Lower leg skin (tissue), 4 donors: ENCODE results near the gene PTER. TPM values are rescaled to one million over a fixed set of nuclear protein-coding genes. Genes with fewer than 3 reads are reported as not detected.

Experiments used
- DNase-seq, 2 donors: peaks; one replicate each; pipeline ENCODE4 v3.0.0-alpha.2; 2019; ENCODE audit warnings: low spot score in 2 of 2
- H3K4me3 ChIP-seq: fragments of 200-600 bp; sonication (generic); 2 replicates; pipeline ENCODE4 v1.5.1; 2017; ENCODE audit warnings: mild to moderate bottlenecking, low read depth; ENCODE audit not compliant: poor library complexity, severe bottlenecking
- POLR2A ChIP-seq, 2 donors: fragments of 450-650 bp; IDR thresholded peaks; one replicate each; pipeline ENCODE4 v1.6.1; 2016 to 2017; ENCODE audit warnings: antibody characterized with exemption in 2 of 2, mild to moderate bottlenecking in 1 of 2, moderate library complexity in 1 of 2
- WGBS, 2 donors: methylation state at CpG; one replicate each; pipeline ENCODE4 v1.1.5; 2018; 5-methylcytosine and 5-hydroxymethylcytosine counted together
- intact Hi-C: fragments of 100-400 bp; cut with DNase I; formaldehyde crosslinking; loops from one replicate; pipeline ENCODE4 v1.15.0; 2023; ENCODE audit warnings: low total_unique reads
- total RNA-seq, 4 donors: library from RNA; depleted of rRNA; stranded (reverse); fragments of >200 nt; gene quantifications; one replicate each; pipeline ENCODE4 v1.1.0, GENCODE V29; 2016
- TF ChIP-seq, protein P1 (sequence below), 3 donors: fragments of 450-650 bp; IDR thresholded peaks; one replicate each; pipeline ENCODE4 v1.5.1; 2016; ENCODE audit warnings: antibody characterized with exemption in 3 of 3, mild to moderate bottlenecking in 3 of 3, moderate library complexity in 2 of 3

The PTER gene
- total RNA-seq, 4 donors from 2014 or later: 10.2 to 17.6 (median 14.0) TPM

DNA sequence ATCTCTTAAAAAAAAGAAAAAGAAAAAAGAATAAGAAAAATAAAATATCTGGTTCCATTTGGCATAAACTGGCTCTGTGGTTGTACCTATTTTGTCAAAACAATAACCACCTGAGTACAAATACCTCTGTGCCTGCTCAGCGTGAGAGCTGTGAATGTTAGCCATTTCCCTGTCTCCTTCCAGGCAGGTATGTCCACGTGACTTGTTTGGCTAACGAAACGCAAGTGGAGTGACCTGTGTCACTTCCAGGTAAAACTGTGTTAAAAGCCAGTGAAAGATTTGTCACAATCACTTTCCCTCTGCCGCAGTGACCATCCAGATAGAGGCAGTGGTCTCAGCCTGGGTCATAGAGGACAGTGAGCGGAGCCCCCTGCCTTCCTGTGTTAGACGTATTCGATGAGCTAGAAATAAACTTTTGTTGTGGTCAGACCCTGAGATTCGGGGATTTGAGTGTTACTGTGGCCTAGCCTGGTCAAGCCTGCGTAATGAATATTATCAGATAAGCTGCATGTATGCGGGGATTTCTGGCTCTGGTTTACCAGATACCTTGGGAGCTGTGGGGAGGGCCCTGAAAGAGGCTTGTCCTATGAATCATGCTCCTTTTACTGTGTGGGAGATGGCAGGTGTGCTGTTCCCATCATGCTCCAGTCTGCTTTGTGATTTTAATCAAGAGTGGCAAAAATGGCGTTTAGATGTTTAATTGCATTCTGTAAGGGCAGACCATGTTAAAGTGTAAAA lies 3.8 kb downstream of the PTER start:
- WGBS, 2 donors: 64 to 65% methylated on average over 12 of the region's 12 CpGs
- TF ChIP-seq, protein P1, sequence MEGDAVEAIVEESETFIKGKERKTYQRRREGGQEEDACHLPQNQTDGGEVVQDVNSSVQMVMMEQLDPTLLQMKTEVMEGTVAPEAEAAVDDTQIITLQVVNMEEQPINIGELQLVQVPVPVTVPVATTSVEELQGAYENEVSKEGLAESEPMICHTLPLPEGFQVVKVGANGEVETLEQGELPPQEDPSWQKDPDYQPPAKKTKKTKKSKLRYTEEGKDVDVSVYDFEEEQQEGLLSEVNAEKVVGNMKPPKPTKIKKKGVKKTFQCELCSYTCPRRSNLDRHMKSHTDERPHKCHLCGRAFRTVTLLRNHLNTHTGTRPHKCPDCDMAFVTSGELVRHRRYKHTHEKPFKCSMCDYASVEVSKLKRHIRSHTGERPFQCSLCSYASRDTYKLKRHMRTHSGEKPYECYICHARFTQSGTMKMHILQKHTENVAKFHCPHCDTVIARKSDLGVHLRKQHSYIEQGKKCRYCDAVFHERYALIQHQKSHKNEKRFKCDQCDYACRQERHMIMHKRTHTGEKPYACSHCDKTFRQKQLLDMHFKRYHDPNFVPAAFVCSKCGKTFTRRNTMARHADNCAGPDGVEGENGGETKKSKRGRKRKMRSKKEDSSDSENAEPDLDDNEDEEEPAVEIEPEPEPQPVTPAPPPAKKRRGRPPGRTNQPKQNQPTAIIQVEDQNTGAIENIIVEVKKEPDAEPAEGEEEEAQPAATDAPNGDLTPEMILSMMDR (IDR thresholded peaks at IDR 0.05): no peak
- TF ChIP-seq POLR2A (IDR thresholded peaks at IDR 0.05): no peak
- no peak overlapping the region for H3K4me3 ChIP-seq
- DNase-seq: no peak
- intact Hi-C loops: no loop called here

DNA sequence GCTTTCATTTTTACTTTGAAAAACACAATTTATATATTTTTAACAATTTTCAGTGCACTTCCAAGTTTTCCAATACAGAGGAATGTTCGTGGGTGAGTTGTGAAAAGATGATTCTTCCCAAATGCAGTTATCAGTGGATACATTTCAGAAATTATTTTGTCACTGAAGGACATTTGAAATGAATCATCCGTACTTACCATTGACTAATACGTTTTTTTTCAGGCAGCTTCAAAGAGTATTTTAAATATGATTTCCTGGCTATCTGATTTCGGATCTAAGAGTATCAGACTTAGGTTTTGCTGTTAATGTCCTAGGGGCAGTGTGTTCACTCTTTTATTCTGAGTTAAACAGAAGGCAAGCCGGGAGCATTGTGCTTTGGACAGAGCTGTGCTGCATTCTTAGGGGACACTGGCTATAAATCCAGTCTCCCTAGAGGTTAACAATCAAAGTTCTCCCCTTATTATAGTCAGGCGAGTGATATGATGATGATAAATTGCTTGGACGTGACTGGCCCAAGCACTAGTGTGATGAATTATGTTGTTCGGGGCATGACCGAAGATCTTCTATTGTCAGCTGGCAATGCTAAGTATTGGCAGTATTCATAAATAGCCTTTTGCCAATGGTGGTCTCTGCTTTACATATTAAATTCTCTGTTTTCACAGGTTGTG lies 4.5 kb downstream of the PTER start:
- no peak overlapping the region for H3K4me3 ChIP-seq
- no peak for DNase-seq
- TF ChIP-seq POLR2A (IDR thresholded peaks at IDR 0.05): no peak
- TF ChIP-seq, protein P1 (IDR thresholded peaks at IDR 0.05): no peak
- WGBS, 2 donors: 34 to 38% methylated on average over 9 of the region's 9 CpGs
- intact Hi-C loops: no loop called here

- intact Hi-C loops: no loop called here
- H3K4me3 ChIP-seq: no peak overlapping the region
- WGBS, 2 donors: 90 to 100% methylated on average over 1 of the region's 1 CpG
- DNase-seq: no peak
- no peak for TF ChIP-seq POLR2A (IDR thresholded peaks at IDR 0.05)
- TF ChIP-seq, protein P1 (IDR thresholded peaks at IDR 0.05): no peak
These were observed 6.1 kb downstream of the PTER start for GRCh38 chr10:16442914-16443313.

GRCh38 chr10:16445770-16446469 lies 9.1 kb downstream of the PTER start:
- 95% methylated on average over 9 of the region's 9 CpGs for whole genome bisulfite sequencing, 2 donors
- no peak for DNase-seq
- TF ChIP-seq, protein P1 (IDR thresholded peaks at IDR 0.05): no peak
- no peak for TF ChIP-seq POLR2A (IDR thresholded peaks at IDR 0.05)
- H3K4me3 ChIP-seq: no peak overlapping the region
- intact Hi-C loops: no loop called here

DNA sequence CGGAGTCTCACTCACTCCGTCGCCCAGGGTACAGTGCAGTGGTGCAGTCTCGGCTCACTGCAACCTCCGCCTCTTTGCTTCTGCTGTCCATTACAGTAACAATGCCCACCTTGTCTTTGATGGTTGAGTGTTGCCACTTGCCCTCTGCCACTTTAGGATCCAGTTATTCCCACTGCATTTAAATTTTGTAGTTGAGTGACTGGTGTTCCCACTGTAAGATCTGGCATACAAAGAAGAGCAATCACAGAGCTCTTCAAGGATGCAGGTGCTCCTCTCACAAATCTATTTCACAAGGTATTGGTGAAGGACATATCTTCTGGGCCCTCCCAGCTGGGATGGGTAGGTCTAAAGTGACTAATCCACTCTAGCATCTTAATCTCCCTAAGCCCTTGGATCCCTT lies 12.6 kb downstream of the PTER start:
- intact Hi-C loops: no loop called here
- whole genome bisulfite sequencing, 2 donors: 95 to 100% methylated on average over 5 of the region's 5 CpGs
- no peak overlapping the region for H3K4me3 ChIP-seq
- TF ChIP-seq, protein P1 (IDR thresholded peaks at IDR 0.05): no peak
- DNase-seq: no peak
